NT2/D1 (cell line): Measurements from ENCODE around the gene MYH9.

Experiments
- DNase-seq: peaks from one replicate; pipeline ENCODE4 v3.0.0-alpha.2; 2011; ENCODE audit warnings: low read depth, low spot score
- H3K27me3 ChIP-seq: 2 replicates; pipeline ENCODE4 v1.6.0; 2011; ENCODE audit warnings: mild to moderate bottlenecking; ENCODE audit not compliant: insufficient read length, insufficient read depth
- H3K36me3 ChIP-seq: 2 replicates; pipeline ENCODE4 v1.6.1; 2011; ENCODE audit warnings: mild to moderate bottlenecking, low read length, mixed read lengths; ENCODE audit not compliant: insufficient read depth, insufficient read length
- H3K4me1 ChIP-seq: 2 replicates; pipeline ENCODE4 v1.5.1; 2011; ENCODE audit not compliant: insufficient read depth, insufficient read length
- H3K4me3 ChIP-seq: 2 replicates; pipeline ENCODE4 v1.5.1; 2011; ENCODE audit warnings: low read depth; ENCODE audit not compliant: insufficient read length
- H3K9ac ChIP-seq: 2 replicates; pipeline ENCODE4 v1.6.0; 2011; ENCODE audit warnings: low read depth; ENCODE audit not compliant: insufficient read length
- H3K9me3 ChIP-seq: 2 replicates; pipeline ENCODE4 v1.5.1; 2011; ENCODE audit warnings: mild to moderate bottlenecking, low read length; ENCODE audit not compliant: insufficient read depth
- SUZ12 ChIP-seq: IDR thresholded peaks from 2 replicates; pipeline ENCODE4 v1.6.1; 2011; ENCODE audit not compliant: insufficient read length, insufficient read depth; ENCODE audit errors: extremely low read depth
- YY1 ChIP-seq: IDR thresholded peaks from 2 replicates; pipeline ENCODE4 v1.6.1; 2011; ENCODE audit not compliant: insufficient read length, insufficient read depth
- ZNF274 ChIP-seq: IDR thresholded peaks from 2 replicates; pipeline ENCODE4 v1.6.1; 2011; ENCODE audit warnings: mild to moderate bottlenecking, low read depth, low read length

MYH9 gene

DNA sequence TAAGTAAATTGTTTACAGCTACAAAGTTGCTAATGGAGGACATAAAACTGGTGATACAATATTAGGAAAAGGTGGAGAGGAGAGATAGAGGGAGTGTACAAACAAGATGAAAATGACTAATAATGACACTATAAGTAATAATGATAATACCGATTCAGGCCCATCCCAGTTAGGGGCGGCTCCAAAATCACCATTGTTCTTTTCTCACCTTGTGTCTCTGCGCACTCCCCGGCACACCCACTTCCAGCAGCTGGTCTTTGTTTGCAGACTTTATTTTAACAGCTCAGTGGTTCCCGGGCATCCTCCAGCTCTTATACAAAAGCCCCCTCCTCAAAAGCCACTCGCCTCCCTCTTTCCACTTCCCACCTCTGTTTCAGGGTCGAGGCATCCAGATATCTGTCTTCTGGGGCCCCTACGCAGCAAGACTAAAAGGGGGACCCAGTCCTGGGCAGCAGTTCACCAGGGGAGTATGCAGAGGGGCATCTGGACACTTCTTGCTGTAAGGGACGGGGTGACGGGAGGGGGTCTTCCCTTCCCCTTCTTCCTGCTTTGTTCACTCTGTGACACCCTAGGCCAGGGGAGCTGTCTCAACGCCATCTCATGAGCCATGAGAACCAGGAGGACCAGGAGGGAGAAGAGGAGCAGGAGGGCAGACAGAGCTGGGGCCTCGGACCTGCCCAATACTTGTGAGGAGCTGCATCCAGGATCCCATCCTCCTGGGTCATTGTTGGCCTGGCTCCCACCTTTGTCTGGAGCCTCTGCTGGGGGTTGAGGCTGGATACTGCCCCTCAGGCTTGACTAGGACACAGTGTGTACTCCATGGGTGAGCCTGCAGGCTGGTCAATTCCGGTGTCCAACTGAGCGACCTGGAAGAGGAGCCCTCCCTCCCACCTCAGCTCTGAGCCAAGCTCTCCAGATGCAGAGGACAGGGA lies 151.1 kb downstream of the MYH9 start:
- no peak for DNase-seq
- H3K4me3 ChIP-seq = no peak overlapping the region
- H3K4me1 ChIP-seq = peaks cover 3% of the 10 kb centered on the region
- no peaks in the 10 kb centered on the region; the same call in 1 of the 2 replicates for H3K9me3 ChIP-seq
- no peak overlapping the region for H3K9ac ChIP-seq
- H3K36me3 ChIP-seq = peaks cover 21% of the 10 kb centered on the region
- no peaks in the 10 kb centered on the region for H3K27me3 ChIP-seq
- no peak for TF ChIP-seq ZNF274
- TF ChIP-seq YY1 = no peak
- TF ChIP-seq SUZ12 = no peak

DNA sequence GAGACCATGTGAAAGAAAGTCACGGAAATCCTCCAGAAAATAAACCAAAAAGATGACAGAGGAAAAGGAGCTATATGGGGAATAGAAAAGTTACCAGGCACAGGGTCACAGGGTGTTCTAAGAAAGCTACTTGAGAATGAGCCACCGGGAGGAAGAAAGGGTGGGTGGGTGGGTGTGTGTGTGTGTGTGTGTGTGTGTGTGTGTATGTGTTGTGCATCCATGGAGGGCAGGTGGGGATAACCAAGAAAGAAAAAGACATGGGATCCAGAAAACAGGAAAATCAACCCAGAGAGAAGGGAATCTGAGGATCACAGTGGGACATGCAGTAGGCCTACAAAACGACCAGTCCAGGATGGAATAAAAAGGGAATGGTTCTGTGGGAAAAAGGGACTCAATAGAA lies 152.2 kb downstream of the MYH9 start:
- H3K9me3 ChIP-seq = no peaks in the 10 kb centered on the region; the same call in 1 of the 2 replicates
- no peak for DNase-seq
- no peaks in the 10 kb centered on the region for H3K27me3 ChIP-seq
- no peak overlapping the region for H3K4me3 ChIP-seq
- peaks cover 3% of the 10 kb centered on the region for H3K4me1 ChIP-seq
- H3K36me3 ChIP-seq = peaks cover 24% of the 10 kb centered on the region
- no peak overlapping the region for H3K9ac ChIP-seq
- TF ChIP-seq ZNF274 = no peak
- no peak for TF ChIP-seq YY1
- no peak for TF ChIP-seq SUZ12

DNA sequence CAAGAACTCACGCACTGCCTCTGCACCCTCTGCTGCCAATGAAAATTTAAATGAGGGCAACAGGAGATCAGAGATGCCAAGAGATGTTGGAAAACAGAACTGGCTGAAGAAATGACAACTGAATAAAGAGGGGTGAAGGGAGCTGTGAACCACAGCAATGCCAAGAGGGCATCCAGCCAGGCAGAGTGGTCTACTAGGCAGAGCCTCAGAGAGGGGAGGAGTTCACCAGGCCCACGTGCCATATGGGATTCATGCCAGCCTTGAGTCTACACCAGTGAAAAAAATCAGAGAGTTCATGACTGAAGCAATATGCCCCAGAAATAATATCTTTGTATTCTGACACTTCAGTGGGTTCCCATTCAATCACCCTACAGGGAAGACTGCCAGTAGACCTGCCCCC lies 152.8 kb downstream of the MYH9 start:
- H3K36me3 ChIP-seq = peaks cover 28% of the 10 kb centered on the region
- TF ChIP-seq YY1 (no peak), SUZ12 (no peak), ZNF274 (no peak)
- no peak overlapping the region for H3K4me3 ChIP-seq

DNA sequence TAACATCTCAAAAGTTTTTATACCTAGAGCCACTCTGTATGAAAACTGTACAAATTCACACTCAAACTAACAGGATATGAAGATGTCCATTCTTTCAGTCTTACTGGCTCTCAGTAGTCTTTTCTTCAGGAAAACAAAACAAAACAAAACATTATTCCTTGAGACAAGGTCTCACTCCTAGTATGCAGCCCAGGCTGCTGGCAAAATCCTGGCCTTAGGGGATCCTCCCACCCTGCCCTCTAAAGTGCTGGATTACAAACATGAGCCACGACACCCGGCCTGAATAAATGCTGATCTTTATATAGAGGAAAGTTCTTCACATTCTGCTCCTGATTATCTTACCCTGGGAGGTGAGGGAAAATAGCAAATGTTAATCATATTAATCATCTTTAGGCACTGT lies 153.6 kb downstream of the MYH9 start:
- Histone ChIP-seq H3K4me3 (no peak overlapping the region), H3K9ac (no peak overlapping the region), H3K36me3 (peaks cover 28% of the 10 kb centered on the region), H3K4me1 (no peaks in the 10 kb centered on the region), H3K9me3 (no peaks in the 10 kb centered on the region; the same call in 1 of the 2 replicates), H3K27me3 (no peaks in the 10 kb centered on the region)
- TF ChIP-seq YY1 (no peak), ZNF274 (no peak), SUZ12 (no peak)
- no peak for DNase-seq

More for the DNA sequence above, 152.8 kb downstream of the MYH9 start:
- Histone ChIP-seq H3K9ac (no peak overlapping the region), H3K9me3 (no peaks in the 10 kb centered on the region; the same call in 1 of the 2 replicates), H3K27me3 (no peaks in the 10 kb centered on the region), H3K4me1 (peaks cover 2% of the 10 kb centered on the region)
- DNase-seq = no peak

DNA sequence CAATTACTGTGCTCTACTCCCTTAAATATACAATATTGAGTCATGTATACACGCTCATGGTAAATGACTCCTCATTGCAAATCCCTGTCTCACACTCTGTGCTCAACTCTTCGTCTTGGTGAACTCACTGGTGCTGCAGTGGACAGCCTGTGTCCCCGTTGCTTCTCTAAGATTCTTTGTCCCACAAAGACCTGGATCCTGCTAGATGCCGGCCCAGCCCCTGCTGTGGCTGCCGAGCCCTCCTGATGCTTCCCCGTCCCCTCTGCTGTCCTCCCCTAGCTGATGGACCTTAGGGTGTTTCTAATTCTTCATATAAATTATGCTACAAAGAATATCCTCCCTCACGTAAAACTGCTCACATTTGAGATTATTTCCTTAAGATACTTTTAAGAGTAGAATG lies 154.0 kb downstream of the MYH9 start:
- Histone ChIP-seq H3K4me3 (no peak overlapping the region), H3K9ac (no peak overlapping the region), H3K36me3 (peaks cover 30% of the 10 kb centered on the region), H3K27me3 (no peaks in the 10 kb centered on the region), H3K4me1 (no peaks in the 10 kb centered on the region), H3K9me3 (no peaks in the 10 kb centered on the region; the same call in 1 of the 2 replicates)
- TF ChIP-seq ZNF274 = no peak
- no peak for TF ChIP-seq SUZ12
- no peak for TF ChIP-seq YY1
- DNase-seq = no peak

DNA sequence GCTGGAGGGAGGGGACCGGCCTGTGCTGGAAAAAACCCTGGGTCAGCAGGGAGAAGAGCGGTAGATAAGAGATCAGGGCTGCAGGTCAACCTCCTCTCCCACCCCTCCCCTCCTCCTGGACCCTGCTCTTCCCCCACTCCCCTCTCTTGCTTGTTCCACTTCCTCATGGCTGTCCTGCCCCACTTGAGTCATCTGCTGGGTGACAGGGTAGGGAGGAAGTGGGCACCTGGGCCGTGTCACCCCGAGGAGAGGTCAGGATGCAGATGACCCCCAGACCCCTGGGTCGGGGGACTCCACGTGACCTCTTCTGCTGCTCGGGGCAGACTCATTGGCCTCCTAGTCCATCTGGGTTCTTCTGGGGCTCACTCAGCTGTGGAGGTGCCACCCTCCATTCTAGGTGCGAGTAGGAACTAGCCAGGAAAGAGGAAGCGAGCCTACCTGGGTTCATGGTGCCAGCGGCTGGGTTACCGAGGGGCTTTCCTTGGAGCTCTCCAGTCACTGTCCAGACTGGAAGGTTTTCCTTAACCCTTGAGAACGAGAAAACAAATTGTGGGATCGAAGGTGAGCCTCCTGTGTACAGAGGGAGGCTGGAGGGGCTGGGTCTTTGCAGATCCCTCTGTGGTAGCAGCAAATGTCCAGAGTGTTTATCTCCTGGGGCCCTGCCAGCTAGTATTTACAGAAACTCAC lies 154.9 kb downstream of the MYH9 start:
- Histone ChIP-seq H3K9me3 (no peaks in the 10 kb centered on the region; the same call in 1 of the 2 replicates), H3K27me3 (no peaks in the 10 kb centered on the region), H3K4me1 (no peaks in the 10 kb centered on the region), H3K36me3 (peaks cover 35% of the 10 kb centered on the region), H3K4me3 (no peak overlapping the region), H3K9ac (no peak overlapping the region)
- TF ChIP-seq SUZ12 (no peak), ZNF274 (no peak), YY1 (no peak)
- DNase-seq = no peak
